Measurements from ENCODE around the gene DEGS1.
"Not testable (repeated sequence)": the region's sequence is repeated elsewhere in the genome, so short reads cannot be mapped to it uniquely, and the experiment has no call there.

DEGS1 gene

GRCh38 chr1:224182057-224182865 lies 779 bp upstream of the DEGS1 start:
- DNase-seq, result no peak

- peak; percentile 33 for DNase-seq
Observed at GRCh38 chr1:224183591-224184312, 712 bp downstream of the DEGS1 start.

- DNase-seq, result no peak
Observed at GRCh38 chr1:224185208-224185607, 2.2 kb downstream of the DEGS1 start.

GRCh38 chr1:224188286-224188685 lies 5.2 kb downstream of the DEGS1 start:
- no peak for DNase-seq

- no peak for DNase-seq
Observed at GRCh38 chr1:224189561-224189960, 6.5 kb downstream of the DEGS1 start.

- no peak for DNase-seq
Observed at GRCh38 chr1:224192082-224192788, 9.2 kb downstream of the DEGS1 start.

GRCh38 chr1:224193319-224193966 lies 10.4 kb downstream of the DEGS1 start:
- DNase-seq, result no peak

- no peak for DNase-seq
Observed at GRCh38 chr1:224196813-224197600, 14.0 kb downstream of the DEGS1 start.

GRCh38 chr1:224198572-224198971 lies 15.5 kb downstream of the DEGS1 start:
- DNase-seq, result no peak

- no peak for DNase-seq
Observed at GRCh38 chr1:224199679-224200078, 16.6 kb downstream of the DEGS1 start.

GRCh38 chr1:224201383-224201782 lies 18.3 kb downstream of the DEGS1 start:
- no peak for DNase-seq

- no peak for DNase-seq
Observed at GRCh38 chr1:224201853-224202252, 18.8 kb downstream of the DEGS1 start.

- DNase-seq, result no peak
Observed at GRCh38 chr1:224203243-224204016, 20.4 kb downstream of the DEGS1 start.

GRCh38 chr1:224205438-224205840 lies 22.4 kb downstream of the DEGS1 start:
- no peak for DNase-seq

- not testable (repeated sequence) for DNase-seq
Observed at GRCh38 chr1:224205931-224206538, 23.0 kb downstream of the DEGS1 start.

GRCh38 chr1:224211206-224211962 lies 28.3 kb downstream of the DEGS1 start:
- no peak for DNase-seq

- no peak for DNase-seq
Observed at GRCh38 chr1:224212618-224213061, 29.6 kb downstream of the DEGS1 start.

- DNase-seq, result no peak
Observed at GRCh38 chr1:224213438-224214119, 30.5 kb downstream of the DEGS1 start.

GRCh38 chr1:224216382-224216781 lies 33.3 kb downstream of the DEGS1 start:
- DNase-seq, result no peak
